K562 (cell line): Measurements from ENCODE around the gene NTN4.

Source experiments
- HDAC6 ChIP-seq: IDR thresholded peaks from 2 replicates; pipeline ENCODE4 v1.6.1; 2012; ENCODE audit warnings: low read depth, mild to moderate bottlenecking, control low read depth, inconsistent platforms, low read length, moderate library complexity
- MAFK ChIP-seq: IDR thresholded peaks from 2 replicates; pipeline ENCODE4 v1.6.1; 2011; ENCODE audit warnings: low read length, improper control_type of control experiment
- TF ChIP-seq, protein P1 (sequence below): sonication (generic); formaldehyde crosslinking; IDR thresholded peaks from 2 replicates; pipeline ENCODE4 v1.9.0; 2022; ENCODE audit warnings: mild to moderate bottlenecking, missing genetic modification reagents

GRCh38 chr12:95740751-95741150, 49.8 kb downstream of the NTN4 start:
- TF ChIP-seq, protein P1, sequence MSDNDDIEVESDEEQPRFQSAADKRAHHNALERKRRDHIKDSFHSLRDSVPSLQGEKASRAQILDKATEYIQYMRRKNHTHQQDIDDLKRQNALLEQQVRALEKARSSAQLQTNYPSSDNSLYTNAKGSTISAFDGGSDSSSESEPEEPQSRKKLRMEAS (CRISPR knock-in tag): no peak
- TF ChIP-seq MAFK (no peak), HDAC6 (no peak)
